ENCODE data around the gene HM13.

HM13 gene

GRCh38 chr20:31547017-31547675 is 32.9 kb downstream of the HM13 start:
- Histone ChIP-seq H3K79me2 (ENCODE audit: insufficient read depth, low read depth) (peaks cover 19% of the 10 kb centered on the region), H3K4me2 (peak overlapping the region; percentile 64), H3K36me3 (ENCODE audit: insufficient read depth) (peaks cover 14% of the 10 kb centered on the region; the same call in 1 of the 2 replicates), H4K20me1 (ENCODE audit: insufficient read depth) (no peaks in the 10 kb centered on the region), H3K9ac (peak overlapping the region; percentile 77), H2AFZ (ENCODE audit: low read depth) (0 out of 2 replicates have a peak overlapping the region, but pooled peaks have one; percentile 15), H3K4me1 (ENCODE audit: low read depth, poor library complexity, severe bottlenecking) (peaks cover 6% of the 10 kb centered on the region), H3K27ac (peak overlapping the region; percentile 73), H3K4me3 (IDR thresholded peaks at IDR 0.05; ENCODE audit: insufficient read depth, low read depth, low read length) (no peak overlapping the region), H3K27me3 (ENCODE audit: insufficient read depth, low read depth) (no peaks in the 10 kb centered on the region)
- TF ChIP-seq, protein P1, sequence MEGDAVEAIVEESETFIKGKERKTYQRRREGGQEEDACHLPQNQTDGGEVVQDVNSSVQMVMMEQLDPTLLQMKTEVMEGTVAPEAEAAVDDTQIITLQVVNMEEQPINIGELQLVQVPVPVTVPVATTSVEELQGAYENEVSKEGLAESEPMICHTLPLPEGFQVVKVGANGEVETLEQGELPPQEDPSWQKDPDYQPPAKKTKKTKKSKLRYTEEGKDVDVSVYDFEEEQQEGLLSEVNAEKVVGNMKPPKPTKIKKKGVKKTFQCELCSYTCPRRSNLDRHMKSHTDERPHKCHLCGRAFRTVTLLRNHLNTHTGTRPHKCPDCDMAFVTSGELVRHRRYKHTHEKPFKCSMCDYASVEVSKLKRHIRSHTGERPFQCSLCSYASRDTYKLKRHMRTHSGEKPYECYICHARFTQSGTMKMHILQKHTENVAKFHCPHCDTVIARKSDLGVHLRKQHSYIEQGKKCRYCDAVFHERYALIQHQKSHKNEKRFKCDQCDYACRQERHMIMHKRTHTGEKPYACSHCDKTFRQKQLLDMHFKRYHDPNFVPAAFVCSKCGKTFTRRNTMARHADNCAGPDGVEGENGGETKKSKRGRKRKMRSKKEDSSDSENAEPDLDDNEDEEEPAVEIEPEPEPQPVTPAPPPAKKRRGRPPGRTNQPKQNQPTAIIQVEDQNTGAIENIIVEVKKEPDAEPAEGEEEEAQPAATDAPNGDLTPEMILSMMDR (conservative IDR thresholded peaks at IDR 0.05; ENCODE audit: low read depth, low read length) = no peak

DNA sequence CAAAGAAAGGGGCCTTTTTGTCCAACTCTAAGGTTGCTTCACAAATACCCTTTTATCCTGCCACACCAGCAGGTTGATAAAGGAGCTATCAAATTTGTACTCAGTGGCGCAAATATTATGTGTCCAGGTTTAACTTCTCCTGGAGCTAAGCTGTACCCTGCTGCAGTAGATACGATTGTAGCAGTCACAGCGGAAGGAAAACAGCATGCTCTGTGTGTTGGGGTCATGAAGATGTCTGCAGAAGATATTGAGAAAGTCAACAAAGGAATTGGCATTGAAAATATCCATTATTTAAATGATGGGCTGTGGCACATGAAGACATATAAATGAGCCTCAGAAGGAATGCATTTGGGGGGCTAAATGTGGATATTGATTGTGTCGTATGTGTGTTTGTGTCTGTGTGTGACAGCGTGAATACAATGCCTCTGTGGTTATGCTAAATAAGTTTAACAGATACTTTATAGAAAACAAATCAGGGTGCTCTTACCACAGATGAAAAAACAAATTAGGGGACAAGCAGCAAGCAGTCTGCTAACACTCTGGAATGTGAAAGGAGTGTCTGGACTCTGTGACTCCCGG is 33.6 kb downstream of the HM13 start:
- Histone ChIP-seq H3K36me3 (ENCODE audit: insufficient read depth) (peaks cover 14% of the 10 kb centered on the region; the same call in 1 of the 2 replicates), H3K27me3 (ENCODE audit: insufficient read depth, low read depth) (no peaks in the 10 kb centered on the region), H4K20me1 (ENCODE audit: insufficient read depth) (no peaks in the 10 kb centered on the region), H2AFZ (ENCODE audit: low read depth) (no peak overlapping the region), H3K79me2 (ENCODE audit: insufficient read depth, low read depth) (peaks cover 19% of the 10 kb centered on the region), H3K4me2 (peak overlapping the region; percentile 64), H3K27ac (peak overlapping the region; percentile 73), H3K4me3 (IDR thresholded peaks at IDR 0.05; ENCODE audit: insufficient read depth, low read depth, low read length) (no peak overlapping the region), H3K9ac (peak overlapping the region; percentile 77), H3K4me1 (ENCODE audit: low read depth, poor library complexity, severe bottlenecking) (peaks cover 6% of the 10 kb centered on the region)
- TF ChIP-seq, protein P1 (conservative IDR thresholded peaks at IDR 0.05; ENCODE audit: low read depth, low read length) = no peak

GRCh38 chr20:31548820-31549512 is 34.7 kb downstream of the HM13 start:
- H4K20me1 ChIP-seq (ENCODE audit: insufficient read depth) = no peaks in the 10 kb centered on the region
- no peak overlapping the region; the same call in 1 of the 2 replicates for H3K4me2 ChIP-seq
- peaks cover 14% of the 10 kb centered on the region; the same call in 1 of the 2 replicates for H3K36me3 ChIP-seq (ENCODE audit: insufficient read depth)
- H3K27me3 ChIP-seq (ENCODE audit: insufficient read depth, low read depth) = no peaks in the 10 kb centered on the region
- H3K79me2 ChIP-seq (ENCODE audit: insufficient read depth, low read depth) = peaks cover 19% of the 10 kb centered on the region
- TF ChIP-seq, protein P1 (conservative IDR thresholded peaks at IDR 0.05; ENCODE audit: low read depth, low read length) = no peak
- H3K4me1 ChIP-seq (ENCODE audit: low read depth, poor library complexity, severe bottlenecking) = peaks cover 6% of the 10 kb centered on the region
- H3K9ac ChIP-seq = no peak overlapping the region
- no peak overlapping the region; the same call in 1 of the 2 replicates for H3K27ac ChIP-seq
- no peak overlapping the region for H3K4me3 ChIP-seq (IDR thresholded peaks at IDR 0.05; ENCODE audit: insufficient read depth, low read depth, low read length)
- no peak overlapping the region for H2AFZ ChIP-seq (ENCODE audit: low read depth)

DNA sequence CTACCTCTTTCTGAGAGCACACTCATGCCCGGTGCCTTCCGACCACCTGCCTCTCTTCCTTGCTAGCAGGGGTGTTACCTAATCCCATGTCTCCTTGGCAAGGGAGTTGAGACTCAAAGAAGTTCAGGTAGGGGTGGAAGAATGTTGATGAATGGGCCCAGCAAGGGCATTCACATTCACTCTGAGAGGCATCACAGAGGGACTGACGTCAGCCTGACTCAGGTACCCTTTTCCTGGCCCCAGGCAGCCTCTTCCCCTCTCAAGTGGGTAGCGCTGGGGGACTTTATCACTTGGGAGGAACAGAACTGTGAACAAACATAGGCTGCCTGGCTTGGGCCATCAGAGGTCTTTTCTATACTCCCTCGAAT is 35.3 kb downstream of the HM13 start:
- Histone ChIP-seq H3K9ac (no peak overlapping the region), H3K36me3 (ENCODE audit: insufficient read depth) (peaks cover 14% of the 10 kb centered on the region; the same call in 1 of the 2 replicates), H3K27me3 (ENCODE audit: insufficient read depth, low read depth) (no peaks in the 10 kb centered on the region), H2AFZ (ENCODE audit: low read depth) (no peak overlapping the region), H3K27ac (no peak overlapping the region), H3K79me2 (ENCODE audit: insufficient read depth, low read depth) (peaks cover 19% of the 10 kb centered on the region), H4K20me1 (ENCODE audit: insufficient read depth) (no peaks in the 10 kb centered on the region), H3K4me3 (IDR thresholded peaks at IDR 0.05; ENCODE audit: insufficient read depth, low read depth, low read length) (no peak overlapping the region), H3K4me1 (ENCODE audit: low read depth, poor library complexity, severe bottlenecking) (peaks cover 6% of the 10 kb centered on the region), H3K4me2 (no peak overlapping the region)
- TF ChIP-seq, protein P1 (conservative IDR thresholded peaks at IDR 0.05; ENCODE audit: low read depth, low read length) = no peak

Data from KMS-11 (cell line).